Thymus (tissue), 11 donors: ENCODE measurements around the gene EFCC1. TPM values are rescaled to one million over a fixed set of nuclear protein-coding genes. Genes with fewer than 3 reads are reported as not detected.
"Not testable (repeated sequence)": the region's sequence is repeated elsewhere in the genome, so short reads cannot be mapped to it uniquely, and the experiment has no call there.

Source experiments
- DNase-seq, 9 donors: peaks; one replicate each; pipeline ENCODE4 v3.0.0-alpha.2; 2013; ENCODE audit warnings: low spot score in 9 of 9, low read depth in 6 of 9, missing footprints in 1 of 9
- H3K27ac ChIP-seq, 2 donors: one replicate each; pipeline ENCODE4 v1.5.1; 2013; ENCODE audit warnings: control low read depth in 1 of 2, low read depth in 1 of 2, low read length in 1 of 2, mild to moderate bottlenecking in 1 of 2, moderate library complexity in 1 of 2
- H3K27me3 ChIP-seq, 2 donors: one replicate each; pipeline ENCODE4 v1.5.1; 2013; ENCODE audit warnings: low read length in 1 of 2; ENCODE audit not compliant: control insufficient read depth in 2 of 2, insufficient read depth in 1 of 2
- H3K36me3 ChIP-seq, 2 donors: one replicate each; pipeline ENCODE4 v1.5.1; 2013; ENCODE audit warnings: low read length in 1 of 2, mild to moderate bottlenecking in 1 of 2, moderate library complexity in 1 of 2; ENCODE audit not compliant: control insufficient read depth in 2 of 2, insufficient read depth in 2 of 2
- H3K4me1 ChIP-seq, 2 donors: one replicate each; pipeline ENCODE4 v1.5.1; 2013; ENCODE audit warnings: low read length in 2 of 2; ENCODE audit not compliant: control insufficient read depth in 2 of 2, insufficient read depth in 2 of 2
- H3K4me3 ChIP-seq, 2 donors: one replicate each; pipeline ENCODE4 v1.5.1; 2013; ENCODE audit warnings: low read length in 2 of 2, control low read depth in 1 of 2, mild to moderate bottlenecking in 1 of 2
- H3K9me3 ChIP-seq, 2 donors: one replicate each; pipeline ENCODE4 v1.5.1; 2013; ENCODE audit warnings: low read length in 1 of 2, mild to moderate bottlenecking in 1 of 2; ENCODE audit not compliant: control insufficient read depth in 2 of 2, insufficient read depth in 1 of 2
- WGBS: extraction: QIAGEN DNeasy Blood & Tissue Kit; methylation state at CpG from one replicate; pipeline ENCODE4 v1.1.7; 2013; 5-methylcytosine and 5-hydroxymethylcytosine counted together
- polyA plus RNA-seq: library from polyadenylated mRNA; stranded (reverse); fragments of 200-250 nt; gene quantifications from one replicate; pipeline ENCODE4 v1.2.3, GENCODE V29; 2013
- total RNA-seq: library from RNA; stranded (reverse); fragments of 120-200 nt; gene quantifications from one replicate; pipeline ENCODE4 v1.2.4, GENCODE V29; 2013
- donor health status: healthy.

EFCC1 gene
- total and polyA plus RNA-seq, 2 donors, result 1.0 to 1.5 TPM

- H3K4me1 ChIP-seq, result peaks cover 0 to 5% of the 10 kb centered on the region in 2 donors
- H3K27ac ChIP-seq, result peak overlapping the region in 1 of 2 donors; percentile 41
- H3K27me3 ChIP-seq, result no peaks in the 10 kb centered on the region
- WGBS, result 92% methylated on average over 8 of the region's 8 CpGs
- H3K9me3 ChIP-seq, result no peaks in the 10 kb centered on the region
- no peak overlapping the region for H3K4me3 ChIP-seq
- DNase-seq, result no peak
- H3K36me3 ChIP-seq, result peaks cover 8 to 9% of the 10 kb centered on the region in 2 donors
These were observed 86.1 kb downstream of the EFCC1 start for GRCh38 chr3:129087138-129087702.

GRCh38 chr3:129087904-129088303, 86.8 kb downstream of the EFCC1 start:
- not testable (repeated sequence) for H3K4me1 ChIP-seq, H3K9me3 ChIP-seq, H3K27me3 ChIP-seq, H3K4me3 ChIP-seq, H3K27ac ChIP-seq
- H3K36me3 ChIP-seq, result peaks cover 10 to 11% of the 10 kb centered on the region in 2 donors
- peak in 1 of 9 donors; percentile 34 for DNase-seq
- WGBS, result 25% methylated on average over 6 of the region's 9 CpGs

- H3K4me3 ChIP-seq, H3K9me3 ChIP-seq, DNase-seq, H3K27me3 ChIP-seq, H3K27ac ChIP-seq, H3K4me1 ChIP-seq: not testable (repeated sequence)
- no CpG with 5 or more reads among the region's 6 CpGs for WGBS
- peaks cover 14% of the 10 kb centered on the region in 2 donors for H3K36me3 ChIP-seq
These were observed 87.2 kb downstream of the EFCC1 start for GRCh38 chr3:129088312-129088711.

Other genes with a start within 250 kb of the EFCC1 start
- 23.8 TPM for gene ACAD9, start 121.7 kb upstream of the EFCC1 start, total RNA-seq
- 25.4 TPM for gene ACAD9, start 121.7 kb upstream of the EFCC1 start, polyA plus RNA-seq
- gene CFAP92, start 7.2 kb upstream of the EFCC1 start, total RNA-seq, result 10.0 TPM
- gene CFAP92, start 7.2 kb upstream of the EFCC1 start, polyA plus RNA-seq, result 2.0 TPM
- gene GP9, start 59.5 kb downstream of the EFCC1 start, total RNA-seq, result 0.14 TPM
- 0.02 TPM for gene GP9, start 59.5 kb downstream of the EFCC1 start, polyA plus RNA-seq
- gene RAB43, start 120.5 kb downstream of the EFCC1 start, total RNA-seq, result 12.8 TPM
- 21.2 TPM for gene RAB43, start 120.5 kb downstream of the EFCC1 start, polyA plus RNA-seq
- 32.6 TPM for gene ISY1, start 159.8 kb downstream of the EFCC1 start, total RNA-seq
- 34.8 TPM for gene ISY1, start 159.8 kb downstream of the EFCC1 start, polyA plus RNA-seq
- gene CNBP, start 182.6 kb downstream of the EFCC1 start, total RNA-seq, result 307 TPM
- gene CNBP, start 182.6 kb downstream of the EFCC1 start, polyA plus RNA-seq, result 519 TPM
- 74.7 TPM for gene COPG1, start 248.3 kb downstream of the EFCC1 start, total RNA-seq
- 70.8 TPM for gene COPG1, start 248.3 kb downstream of the EFCC1 start, polyA plus RNA-seq